Measurements from ENCODE around the gene RAB1A. TPM values are rescaled to one million over a fixed set of nuclear protein-coding genes. Genes with fewer than 3 reads are reported as not detected.

RAB1A gene
- total and polyA plus RNA-seq, 10 of the 15 experiments (the other 5 are each of a cell fraction or from before 2014, with no cell fraction given), result 48.9 to 171 (median 83.4) TPM

- no TSS peak for BruUV-seq (replicated peaks)
- Histone ChIP-seq H3K4me2 (ENCODE audit: control insufficient read depth, insufficient read depth) (no peak overlapping the region), H3K9ac (ENCODE audit: control insufficient read depth, insufficient read depth, low read length) (no peak overlapping the region), H4K20me1 (ENCODE audit: control insufficient read depth, insufficient read depth) (no peaks in the 10 kb centered on the region), H3K4me3 (no peak overlapping the region), H3K79me2 (ENCODE audit: control insufficient read depth, insufficient read depth, low read length) (no peaks in the 10 kb centered on the region), H3K36me3 (ENCODE audit: control insufficient read depth in 2 of 2, insufficient read depth in 2 of 2, low read length in 1 of 2) (peaks cover 14 to 15% of the 10 kb centered on the region in 2 experiments), H3K9me3 (replicated peaks; ENCODE audit: control insufficient read depth, insufficient read depth, low read length) (no peaks in the 10 kb centered on the region), H2AFZ (ENCODE audit: control insufficient read depth, low read depth, low read length) (no peak overlapping the region), H3K27ac (ENCODE audit: control insufficient read depth, insufficient read depth) (no peak overlapping the region), H3K27me3 (replicated peaks in 1 of 2; ENCODE audit: control insufficient read depth in 2 of 2, insufficient read depth in 2 of 2, low read length in 1 of 2) (no peaks in the 10 kb centered on the region), H3K4me1 (ENCODE audit: control insufficient read depth, insufficient read depth, low read length) (no peaks in the 10 kb centered on the region)
- SMC1A ChIA-PET (ENCODE audit: uncharacterized antibody, unreplicated experiment), result interaction anchor here (0.7 to 0.8 kb wide), 2 partner anchors 70 to 89 kb away, joined by 3 read pairs; no protein-coding TSS in a partner anchor
- TF ChIP-seq MAX (IDR thresholded peaks at IDR 0.05; ENCODE audit: low read depth, low read length) (no peak), POLR2A (IDR thresholded peaks at IDR 0.05; ENCODE audit: low read depth, low read length) (0 out of 2 replicates have a peak, but pooled peaks have one; percentile 1), POLR2AphosphoS2 (IDR thresholded peaks at IDR 0.05; ENCODE audit: low read depth, low read length) (no peak)
- no peak for FAIRE-seq
- WGBS (ENCODE audit: insufficient coverage, insufficient replicate concordance, low lambda C conversion rate, missing lambda C conversion rate), result 92% methylated on average over 6 of the region's 6 CpGs
- POLR2A ChIA-PET, result interaction anchor here (0.6 kb wide), 1 partner anchor 35 kb away, joined by 3 read pairs; no protein-coding TSS in a partner anchor
- CTCF ChIA-PET, result interaction anchor here (1.8 to 2.3 kb wide), 2 partner anchors 14 kb away, joined by 8 to 13 read pairs; no protein-coding TSS in a partner anchor
- intact Hi-C loops (cut with micrococcal nuclease; ENCODE audit: unreplicated experiment), result no loop called here
- DNase-seq (ENCODE audit: low read depth, low spot score), result no peak
- ATAC-seq, result no peak
- in situ Hi-C loops (cut with MboI), result no loop called here
- RAD21 ChIA-PET (ENCODE audit: unreplicated experiment), result no interaction called here
These were observed 50.9 kb downstream of the RAB1A start for GRCh38 chr2:65079017-65079416.

DNA sequence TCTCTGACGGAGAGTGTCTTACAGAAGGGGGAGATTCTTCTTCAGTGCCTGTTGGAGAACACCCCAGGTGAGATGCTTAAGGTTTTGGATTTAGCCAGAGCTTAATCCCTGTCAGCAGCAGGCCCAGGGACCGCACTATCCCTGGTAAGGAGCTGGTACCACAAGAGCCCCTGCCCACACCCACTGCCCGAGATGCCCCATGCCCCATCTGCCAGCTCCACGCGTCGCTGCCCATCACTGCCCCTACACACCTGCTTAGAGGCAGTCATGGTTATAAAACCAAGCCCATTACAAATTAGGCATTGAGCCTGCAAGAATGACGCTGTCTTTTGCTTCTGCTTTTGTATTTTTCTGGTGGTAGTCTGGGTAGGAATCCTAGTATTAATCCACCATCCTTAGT lies 52.0 kb downstream of the RAB1A start:
- H4K20me1 ChIP-seq (ENCODE audit: control insufficient read depth, insufficient read depth), result no peaks in the 10 kb centered on the region
- in situ Hi-C loops (cut with MboI) (no loop called here), intact Hi-C loops (cut with micrococcal nuclease; ENCODE audit: unreplicated experiment) (no loop called here)
- H3K79me2 ChIP-seq (ENCODE audit: control insufficient read depth, insufficient read depth, low read length), result no peaks in the 10 kb centered on the region
- no peaks in the 10 kb centered on the region; the same call in 1 of the 2 replicates for H3K4me1 ChIP-seq (ENCODE audit: control insufficient read depth, insufficient read depth, low read length)
- no peaks in the 10 kb centered on the region for H3K9me3 ChIP-seq (replicated peaks; ENCODE audit: control insufficient read depth, insufficient read depth, low read length)
- no peak for ATAC-seq
- no peak for FAIRE-seq
- no peak for DNase-seq (ENCODE audit: low read depth, low spot score)
- H3K36me3 ChIP-seq (ENCODE audit: control insufficient read depth in 2 of 2, insufficient read depth in 2 of 2, low read length in 1 of 2), result peaks cover 14 to 18% of the 10 kb centered on the region in 2 experiments; a peak in 3 of 4 replicates
- RAD21 ChIA-PET (ENCODE audit: unreplicated experiment), result no interaction called here
- SMC1A ChIA-PET (ENCODE audit: uncharacterized antibody, unreplicated experiment), result interaction anchor here (2.3 kb wide), 1 partner anchor 13 kb away, joined by 13 read pairs; no protein-coding TSS in a partner anchor
- no TSS peak for BruUV-seq (replicated peaks)
- no peak overlapping the region for H3K4me3 ChIP-seq
- no peak overlapping the region for H3K4me2 ChIP-seq (ENCODE audit: control insufficient read depth, insufficient read depth)
- no peaks in the 10 kb centered on the region for H3K27me3 ChIP-seq (replicated peaks in 1 of 2; ENCODE audit: control insufficient read depth in 2 of 2, insufficient read depth in 2 of 2, low read length in 1 of 2)
- no peak overlapping the region for H2AFZ ChIP-seq (ENCODE audit: control insufficient read depth, low read depth, low read length)
- 82% methylated on average over 7 of the region's 7 CpGs for WGBS (ENCODE audit: insufficient coverage, insufficient replicate concordance, low lambda C conversion rate, missing lambda C conversion rate)
- no peak for TF ChIP-seq MTA2 (IDR thresholded peaks at IDR 0.05; ENCODE audit: low read depth)
- H3K27ac ChIP-seq (ENCODE audit: control insufficient read depth, insufficient read depth), result no peak overlapping the region
- CTCF ChIA-PET, result interaction anchor here (0.6 to 1.8 kb wide), 4 partner anchors 10 to 109 kb away, joined by 3 to 13 read pairs (median 4); no protein-coding TSS in a partner anchor
- H3K9ac ChIP-seq (ENCODE audit: control insufficient read depth, insufficient read depth, low read length), result no peak overlapping the region
- POLR2A ChIA-PET, result interaction anchor here (0.5 to 0.8 kb wide), 2 partner anchors 13 to 58 kb away, joined by 3 read pairs; no protein-coding TSS in a partner anchor

Data from GM12878 (cell line).